ENCODE measurements around the gene SCOC. TPM values are rescaled to one million over a fixed set of nuclear protein-coding genes. Genes with fewer than 3 reads are reported as not detected.
A peak's percentile ranks its signal among the peaks of the same experiment; 100 is the strongest.

The SCOC gene
- total and polyA plus RNA-seq, 2 donors (not counting 3 experiments of a cell fraction or from before 2014, with no cell fraction given), result 12.3 to 38.3 TPM

DNA sequence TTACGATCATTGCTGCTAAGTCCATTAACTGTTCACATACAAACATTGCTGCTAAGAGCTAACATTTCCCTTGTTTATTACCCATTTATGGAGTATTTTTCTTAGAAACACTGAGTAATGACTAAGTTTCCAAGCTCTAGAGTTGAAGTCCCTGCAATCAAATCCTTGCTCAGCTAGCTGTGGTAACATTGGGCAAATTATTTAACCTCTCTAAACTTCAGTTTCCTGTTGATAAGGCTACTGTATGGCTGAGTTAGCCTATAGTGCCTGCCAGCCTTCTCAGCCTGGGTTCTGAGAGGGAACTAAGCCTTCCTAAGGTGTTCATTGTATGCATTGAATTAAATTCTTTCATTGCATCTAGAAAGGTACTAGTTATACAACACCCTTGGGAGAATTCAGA lies 15.2 kb upstream of the SCOC start:
- Histone ChIP-seq H3K27ac (ENCODE audit: insufficient read depth, low read depth, low read length) (no peak overlapping the region), H3K4me2 (ENCODE audit: insufficient read depth, low read length) (no peak overlapping the region), H3K9me3 (replicated peaks; ENCODE audit: control insufficient read depth, insufficient read depth, low read length) (no peaks in the 10 kb centered on the region), H3K9me1 (replicated peaks; ENCODE audit: control insufficient read depth, extremely low read depth, insufficient read depth, low read length) (no peaks in the 10 kb centered on the region), H3K4me3 (replicated peaks in 1 of 3; ENCODE audit: insufficient read depth in 1 of 3, low read depth in 1 of 3, low read length in 3 of 3) (no peak overlapping the region), H4K20me1 (replicated peaks; ENCODE audit: control insufficient read depth, extremely low read depth, insufficient read depth, low read length) (no peaks in the 10 kb centered on the region), H3K9ac (replicated peaks; ENCODE audit: extremely low read depth, insufficient read depth, low read length) (no peak overlapping the region), H3K27me3 (ENCODE audit: control insufficient read depth in 2 of 2, insufficient read depth in 2 of 2, low read length in 2 of 2) (peaks cover 0 to 2% of the 10 kb centered on the region in 2 experiments), H3K36me3 (ENCODE audit: control insufficient read depth in 2 of 2, extremely low read depth in 1 of 2, insufficient read depth in 2 of 2, low read length in 2 of 2) (no peaks in the 10 kb centered on the region), H3K79me2 (ENCODE audit: control insufficient read depth, insufficient read depth, low read length) (no peaks in the 10 kb centered on the region), H3K4me1 (ENCODE audit: control insufficient read depth, extremely low read depth, insufficient read depth, low read length) (peaks cover 6% of the 10 kb centered on the region), H2AFZ (ENCODE audit: low read depth, low read length) (no peak overlapping the region)
- TF ChIP-seq GATA2 (IDR thresholded peaks at IDR 0.05; ENCODE audit: insufficient read depth, insufficient read length, low read depth, low read length) (peak; percentile 10), FOS (IDR thresholded peaks at IDR 0.05; ENCODE audit: borderline replicate concordance, insufficient read depth, low read length) (no peak)
- dilution Hi-C loops (cut with MboI; ENCODE audit: extremely low pct_ligation_motif_present, low sequenced_read_pairs) (no loop called here), intact Hi-C loops (cut with micrococcal nuclease) (no loop called here)
- no TSS peak for BruUV-seq (replicated peaks)
- FAIRE-seq (peak; percentile 33), DNase-seq (ENCODE audit: low read depth, low spot score) (peak; percentile 59)
- POLR2A ChIA-PET, result no interaction called here
- CTCF ChIA-PET, result interaction anchor here (3.2 to 5.5 kb wide), 3 partner anchors 10 to 251 kb away, joined by 55 to 116 read pairs (median 69); no protein-coding TSS in a partner anchor

DNA sequence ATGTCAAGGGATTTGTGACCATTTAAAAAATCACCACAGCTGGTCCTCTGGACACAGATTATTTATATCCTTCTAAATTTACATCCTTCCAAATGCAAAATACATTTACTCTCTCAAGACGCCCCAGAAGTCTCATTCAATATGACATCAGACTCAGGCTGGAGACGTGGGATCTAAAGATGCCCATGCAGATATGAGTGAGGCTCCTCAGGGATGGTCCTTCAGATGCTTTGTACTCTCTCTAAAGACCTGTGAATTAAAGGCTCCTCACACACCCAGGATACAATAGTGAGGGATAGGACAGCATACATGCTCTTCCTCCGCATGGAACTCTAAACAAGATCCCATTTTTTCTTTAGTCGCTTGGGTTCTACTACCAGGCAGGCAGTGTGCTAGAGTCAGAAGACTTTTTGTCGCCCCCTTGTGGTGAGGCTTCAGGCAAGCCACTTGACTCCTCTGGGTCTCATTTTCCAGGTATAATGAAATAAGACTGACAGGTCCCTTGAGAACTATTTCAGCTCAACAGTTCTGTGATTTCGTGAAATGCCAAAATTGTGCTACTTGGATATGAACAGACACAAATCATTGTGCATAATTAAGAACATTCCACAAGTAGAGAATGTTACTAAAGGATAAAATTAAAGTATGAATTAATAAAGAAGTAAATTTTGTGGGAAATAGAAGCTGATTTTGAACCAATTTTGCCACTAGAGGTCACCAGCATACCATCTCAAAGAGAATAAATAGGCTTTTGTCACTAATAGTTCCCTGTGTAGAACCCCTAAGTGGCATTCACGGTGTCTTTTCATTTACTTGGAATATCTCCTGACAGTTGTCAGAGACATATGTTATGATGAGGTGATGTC lies 13.7 kb upstream of the SCOC start:
- Histone ChIP-seq H3K4me1 (ENCODE audit: control insufficient read depth, extremely low read depth, insufficient read depth, low read length) (peaks cover 6% of the 10 kb centered on the region), H3K9me1 (replicated peaks; ENCODE audit: control insufficient read depth, extremely low read depth, insufficient read depth, low read length) (no peaks in the 10 kb centered on the region), H3K4me3 (replicated peaks in 1 of 3; ENCODE audit: insufficient read depth in 1 of 3, low read depth in 1 of 3, low read length in 3 of 3) (no peak overlapping the region), H3K36me3 (ENCODE audit: control insufficient read depth in 2 of 2, extremely low read depth in 1 of 2, insufficient read depth in 2 of 2, low read length in 2 of 2) (no peaks in the 10 kb centered on the region), H3K79me2 (ENCODE audit: control insufficient read depth, insufficient read depth, low read length) (no peaks in the 10 kb centered on the region), H3K9me3 (replicated peaks; ENCODE audit: control insufficient read depth, insufficient read depth, low read length) (no peaks in the 10 kb centered on the region), H3K27ac (ENCODE audit: insufficient read depth, low read depth, low read length) (no peak overlapping the region), H3K9ac (replicated peaks; ENCODE audit: extremely low read depth, insufficient read depth, low read length) (no peak overlapping the region), H2AFZ (ENCODE audit: low read depth, low read length) (peak overlapping the region; percentile 3), H3K4me2 (ENCODE audit: insufficient read depth, low read length) (no peak overlapping the region), H4K20me1 (replicated peaks; ENCODE audit: control insufficient read depth, extremely low read depth, insufficient read depth, low read length) (no peaks in the 10 kb centered on the region), H3K27me3 (ENCODE audit: control insufficient read depth in 2 of 2, insufficient read depth in 2 of 2, low read length in 2 of 2) (no peaks in the 10 kb centered on the region)
- peak; percentile 86 for DNase-seq (ENCODE audit: low read depth, low spot score)
- CTCF ChIA-PET, result interaction anchor here (0.6 to 5.5 kb wide), 124 partner anchors 9 to 777 kb away, joined by 3 to 118 read pairs (median 4); partner anchors contain the start of genes CLGN, ELMOD2, MAML3 and MGST2
- no peak for TF ChIP-seq MYC (IDR thresholded peaks at IDR 0.05; ENCODE audit: low read depth, low read length)
- TF ChIP-seq, protein P1, sequence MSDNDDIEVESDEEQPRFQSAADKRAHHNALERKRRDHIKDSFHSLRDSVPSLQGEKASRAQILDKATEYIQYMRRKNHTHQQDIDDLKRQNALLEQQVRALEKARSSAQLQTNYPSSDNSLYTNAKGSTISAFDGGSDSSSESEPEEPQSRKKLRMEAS (IDR thresholded peaks at IDR 0.05; ENCODE audit: insufficient read depth, insufficient read length), result no peak
- no peak for TF ChIP-seq GATA2 (IDR thresholded peaks at IDR 0.05; ENCODE audit: insufficient read depth, insufficient read length, low read depth, low read length)
- TF ChIP-seq POLR2A (IDR thresholded peaks at IDR 0.05; ENCODE audit: low read depth, low read length), result no peak
- no peak for TF ChIP-seq JUN (IDR thresholded peaks at IDR 0.05; ENCODE audit: borderline replicate concordance, insufficient read depth, insufficient read length, low read depth)
- TF ChIP-seq FOS (IDR thresholded peaks at IDR 0.05; ENCODE audit: borderline replicate concordance, insufficient read depth, low read length), result no peak
- TF ChIP-seq, protein P2, sequence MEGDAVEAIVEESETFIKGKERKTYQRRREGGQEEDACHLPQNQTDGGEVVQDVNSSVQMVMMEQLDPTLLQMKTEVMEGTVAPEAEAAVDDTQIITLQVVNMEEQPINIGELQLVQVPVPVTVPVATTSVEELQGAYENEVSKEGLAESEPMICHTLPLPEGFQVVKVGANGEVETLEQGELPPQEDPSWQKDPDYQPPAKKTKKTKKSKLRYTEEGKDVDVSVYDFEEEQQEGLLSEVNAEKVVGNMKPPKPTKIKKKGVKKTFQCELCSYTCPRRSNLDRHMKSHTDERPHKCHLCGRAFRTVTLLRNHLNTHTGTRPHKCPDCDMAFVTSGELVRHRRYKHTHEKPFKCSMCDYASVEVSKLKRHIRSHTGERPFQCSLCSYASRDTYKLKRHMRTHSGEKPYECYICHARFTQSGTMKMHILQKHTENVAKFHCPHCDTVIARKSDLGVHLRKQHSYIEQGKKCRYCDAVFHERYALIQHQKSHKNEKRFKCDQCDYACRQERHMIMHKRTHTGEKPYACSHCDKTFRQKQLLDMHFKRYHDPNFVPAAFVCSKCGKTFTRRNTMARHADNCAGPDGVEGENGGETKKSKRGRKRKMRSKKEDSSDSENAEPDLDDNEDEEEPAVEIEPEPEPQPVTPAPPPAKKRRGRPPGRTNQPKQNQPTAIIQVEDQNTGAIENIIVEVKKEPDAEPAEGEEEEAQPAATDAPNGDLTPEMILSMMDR (IDR thresholded peaks at IDR 0.05; ENCODE audit: extremely low read depth in 1 of 2, insufficient read depth in 1 of 2, low read depth in 1 of 2, low read length in 2 of 2), result peak; percentile 77 to 89
- no peak for TF ChIP-seq POLR2AphosphoS5 (IDR thresholded peaks at IDR 0.05; ENCODE audit: insufficient read depth, low read depth, low read length)
- BruUV-seq (replicated peaks), result no TSS peak
- dilution Hi-C loops (cut with MboI; ENCODE audit: extremely low pct_ligation_motif_present, low sequenced_read_pairs), result no loop called here
- POLR2A ChIA-PET, result no interaction called here
- intact Hi-C loops (cut with micrococcal nuclease), result loop anchor here (1.0 kb wide), 10 partner anchors 14 to 704 kb away; partner anchors contain the start of genes CLGN and SCOC
- peak; percentile 77 for FAIRE-seq

Data from endothelial cell of umbilical vein (primary cell).